KBM-7 (cell line): ENCODE results near the gene COL13A1.

Experiments used
- DNase-seq: peaks from one replicate; pipeline ENCODE4 v3.0.0-alpha.2; 2015
- in situ Hi-C: fragments of 300-500 bp; cut with MboI; formaldehyde crosslinking; loops from 2 replicates; pipeline ENCODE4 v1.14.3; 2020; ENCODE audit warnings: low sequenced_read_pairs, low pct_unique_long_range_greater_than_20kb, mixed read lengths

Gene COL13A1

GRCh38 chr10:69858201-69858600 lies 56.5 kb downstream of the COL13A1 start:
- in situ Hi-C loops, result no loop called here
- no peak for DNase-seq

DNA sequence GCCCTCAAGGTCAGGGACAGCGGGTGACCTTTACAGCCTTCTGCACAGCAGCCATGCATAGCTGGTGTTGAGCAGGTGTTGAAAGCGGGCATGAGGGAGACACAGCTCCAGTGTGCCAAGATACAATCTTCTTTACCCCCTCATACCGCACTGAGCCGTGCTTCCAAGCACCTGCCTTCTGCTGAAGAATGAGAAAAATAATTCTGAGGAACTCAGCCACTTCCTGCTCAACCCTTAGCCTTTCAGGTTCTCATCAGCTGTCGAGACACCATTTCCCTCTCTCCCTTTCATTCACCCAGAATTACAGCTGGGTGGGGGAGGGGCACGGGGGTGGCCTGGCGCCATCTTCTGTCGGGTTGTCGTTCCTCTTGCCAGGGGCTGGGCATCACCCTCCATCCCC lies 58.6 kb downstream of the COL13A1 start:
- no peak for DNase-seq
- in situ Hi-C loops, result no loop called here

DNA sequence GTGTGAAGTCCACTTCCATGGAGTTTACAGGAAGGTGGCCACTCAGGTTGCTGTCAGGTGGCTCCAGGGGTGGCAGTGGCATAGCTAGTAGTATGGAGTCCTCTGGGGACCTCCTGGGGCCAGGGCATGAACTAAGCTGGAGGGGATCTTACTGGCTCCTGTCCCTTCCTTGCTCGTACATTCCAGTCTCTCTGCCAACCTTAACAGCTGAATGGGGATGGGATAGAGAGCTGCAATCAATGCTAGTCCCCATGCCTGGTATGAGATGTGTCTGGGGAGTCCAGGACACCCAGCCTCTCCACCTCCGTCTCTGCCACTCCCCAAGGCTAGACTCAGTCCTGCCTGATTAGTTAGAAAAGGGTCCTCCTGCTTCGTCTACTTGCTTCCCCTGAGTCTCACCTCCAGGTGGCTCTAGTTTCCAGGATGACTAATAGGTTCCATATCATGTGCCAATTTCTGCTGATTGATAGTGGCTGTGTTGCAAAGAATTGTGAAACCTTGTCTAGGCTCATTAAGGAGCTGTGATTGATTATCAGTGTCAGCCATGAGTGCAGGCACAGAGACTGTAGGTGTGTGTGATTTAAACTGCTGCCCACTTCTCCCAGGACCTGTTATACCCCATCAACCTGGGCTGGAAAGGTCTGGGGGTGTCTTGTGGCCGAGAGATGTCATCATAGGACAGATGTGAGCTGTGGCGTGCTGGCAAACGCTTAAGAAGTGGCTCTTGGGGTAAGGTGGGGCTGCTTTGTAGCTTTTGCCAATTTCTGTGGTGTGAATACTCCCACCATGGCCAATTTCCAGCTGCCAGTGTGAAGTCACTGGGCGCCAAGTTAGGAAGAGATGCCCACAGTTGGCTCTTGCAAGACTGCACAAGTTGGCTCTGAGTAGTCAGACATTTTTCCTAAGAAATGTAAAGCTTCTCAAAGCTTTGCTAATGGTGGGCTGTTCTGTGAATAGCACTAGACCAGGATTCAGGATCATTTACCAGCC lies 59.8 kb downstream of the COL13A1 start:
- in situ Hi-C loops, result no loop called here
- peak; percentile 19 for DNase-seq

GRCh38 chr10:69862882-69863530 lies 61.3 kb downstream of the COL13A1 start:
- DNase-seq, result no peak
- in situ Hi-C loops, result no loop called here

DNA sequence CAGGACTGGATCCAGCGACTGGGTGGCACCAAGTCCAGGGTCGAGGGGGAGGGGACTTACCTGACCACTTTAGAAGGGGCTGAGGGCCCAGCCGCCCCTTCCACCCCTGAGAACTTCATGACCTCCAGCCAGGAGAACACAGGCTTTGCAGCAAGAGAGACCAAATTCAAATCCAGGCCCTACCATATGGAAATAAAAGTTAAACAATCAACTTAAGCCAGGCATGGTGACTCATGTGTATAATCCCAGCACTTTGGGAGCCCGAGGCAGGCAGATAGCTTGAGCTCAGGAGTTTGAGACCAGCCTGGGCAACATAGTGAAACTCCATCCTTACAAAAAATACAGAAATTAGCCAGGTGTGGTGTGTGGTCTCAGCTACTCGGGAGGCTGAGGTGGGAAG lies 61.9 kb downstream of the COL13A1 start:
- no peak for DNase-seq
- in situ Hi-C loops, result no loop called here

DNA sequence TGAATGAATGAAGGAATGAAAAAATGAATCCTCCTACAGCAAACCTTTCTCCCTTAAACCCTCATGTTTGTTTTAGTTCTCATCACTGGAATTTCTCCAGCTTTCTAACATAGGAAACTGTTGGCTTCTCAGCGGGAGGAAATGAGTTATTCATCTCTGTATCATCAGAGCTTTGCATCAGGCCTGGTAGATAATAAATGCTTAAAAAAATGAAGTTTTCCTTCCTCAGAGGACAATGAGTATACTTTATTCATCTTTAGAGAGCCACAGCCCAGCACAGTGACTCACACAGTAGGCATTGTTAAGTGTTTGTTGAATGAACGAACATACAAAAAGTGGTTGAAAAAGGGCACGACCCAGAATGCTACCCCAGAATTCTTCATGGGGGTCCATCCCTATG lies 62.6 kb downstream of the COL13A1 start:
- in situ Hi-C loops, result no loop called here
- no peak for DNase-seq

DNA sequence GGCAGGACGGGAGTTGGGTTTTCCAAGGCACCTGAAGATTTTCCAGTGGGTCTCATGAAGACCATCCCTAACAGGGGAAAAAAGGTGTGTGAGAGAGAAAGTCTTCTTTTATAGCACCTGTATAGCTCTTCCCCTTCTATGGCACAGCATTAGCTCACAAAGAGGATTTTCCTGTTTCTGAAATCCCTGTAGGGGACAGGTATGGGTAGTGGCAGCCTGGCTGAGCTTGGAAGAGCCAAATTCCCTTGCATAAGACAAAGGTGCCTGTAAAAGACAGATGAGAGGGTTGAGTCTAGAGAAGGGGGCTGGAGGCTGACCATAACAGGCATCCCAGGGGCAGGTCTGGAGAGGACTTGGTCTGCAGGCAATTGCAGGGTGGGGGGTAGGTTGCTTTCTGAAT lies 63.7 kb downstream of the COL13A1 start:
- no peak for DNase-seq
- in situ Hi-C loops, result no loop called here

- in situ Hi-C loops, result no loop called here
- no peak for DNase-seq
Measured at GRCh38 chr10:69866246-69866687, 64.6 kb downstream of the COL13A1 start.

GRCh38 chr10:69866688-69867461 lies 65.2 kb downstream of the COL13A1 start:
- no peak for DNase-seq
- in situ Hi-C loops, result no loop called here

DNA sequence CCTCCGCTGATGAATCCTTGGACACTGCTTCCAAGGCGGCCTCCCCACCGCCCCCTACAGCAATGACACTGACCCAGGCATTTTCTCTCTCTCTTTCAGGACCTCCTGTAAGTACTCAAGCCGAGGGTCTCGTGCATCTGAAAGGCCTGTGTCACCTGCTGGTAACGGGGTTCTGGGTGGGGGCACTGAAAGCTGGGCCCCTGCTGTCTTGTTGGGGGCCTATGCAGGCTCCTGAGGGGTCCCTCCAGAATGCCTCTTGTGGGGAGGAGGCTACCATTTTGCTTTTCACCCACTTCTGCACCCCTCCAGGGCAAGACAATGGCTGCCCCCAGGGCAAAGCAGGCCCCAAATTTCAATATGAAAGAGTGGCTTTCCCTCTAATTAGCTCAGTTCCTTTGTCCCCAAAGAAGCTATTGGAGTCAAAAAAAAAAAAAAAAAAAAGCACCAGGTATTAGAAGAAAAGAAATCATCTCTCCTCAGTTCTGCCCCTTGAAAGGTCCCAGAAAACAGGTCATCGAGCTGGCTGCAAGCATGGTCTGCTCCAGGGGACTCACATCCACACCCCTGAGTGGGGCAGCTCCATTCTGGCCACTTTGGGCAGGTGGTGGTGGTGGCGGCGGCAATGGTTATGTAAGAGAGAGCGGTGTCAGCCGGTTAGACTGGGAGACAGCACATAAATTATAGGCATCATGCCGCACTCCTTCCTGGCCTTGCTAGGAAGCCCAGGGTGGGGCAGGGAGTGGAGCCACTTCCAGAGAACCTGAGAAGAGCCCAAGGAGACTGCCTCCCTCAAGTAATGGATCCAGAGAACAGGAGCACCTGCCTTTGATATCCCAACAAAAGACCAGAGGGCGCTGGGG lies 66.2 kb downstream of the COL13A1 start:
- no peak for DNase-seq
- in situ Hi-C loops, result no loop called here

GRCh38 chr10:69868821-69869220 lies 67.1 kb downstream of the COL13A1 start:
- no peak for DNase-seq
- in situ Hi-C loops, result no loop called here

GRCh38 chr10:69869291-69869961 lies 67.7 kb downstream of the COL13A1 start:
- in situ Hi-C loops, result no loop called here
- no peak for DNase-seq

DNA sequence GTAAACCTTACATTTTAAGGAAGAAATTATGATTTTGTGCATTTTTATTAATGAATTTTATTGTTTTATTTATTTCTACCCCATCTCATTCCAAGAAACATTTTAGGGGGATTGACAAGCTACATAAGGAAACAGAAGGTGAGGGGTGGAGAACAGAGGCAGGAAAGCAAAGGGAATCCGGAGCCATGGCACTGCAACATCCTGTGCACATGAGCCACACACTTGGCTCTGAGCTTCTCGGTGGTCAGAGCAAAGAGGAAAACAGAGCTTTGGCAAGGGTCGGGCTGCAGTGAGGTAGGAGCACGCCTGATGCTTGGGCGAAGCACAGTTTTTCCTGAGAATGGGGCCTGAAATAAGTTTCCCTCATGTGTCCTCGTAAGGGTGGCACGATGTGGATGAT lies 68.9 kb downstream of the COL13A1 start:
- in situ Hi-C loops, result no loop called here
- no peak for DNase-seq

- no peak for DNase-seq
- in situ Hi-C loops, result no loop called here
Measured at GRCh38 chr10:69871074-69871473, 69.4 kb downstream of the COL13A1 start.

DNA sequence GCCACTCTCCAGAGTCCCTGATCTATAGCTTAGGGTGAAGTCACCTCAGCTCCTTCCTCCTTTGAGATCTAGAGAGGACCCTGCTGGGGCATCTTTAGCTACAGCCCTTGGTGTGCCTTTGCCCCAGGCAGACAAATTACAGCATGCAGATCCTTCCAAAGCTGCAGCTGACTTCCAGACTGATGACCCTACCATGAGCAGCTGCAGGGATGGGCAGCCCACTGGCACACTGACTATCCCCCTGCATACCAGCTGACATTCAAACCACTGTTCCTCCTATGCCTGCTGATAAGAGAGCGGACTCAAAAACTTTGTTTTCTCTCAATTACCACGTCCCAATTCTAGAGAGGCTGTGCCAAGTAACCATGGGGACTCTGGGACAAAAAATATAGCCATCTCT lies 70.6 kb downstream of the COL13A1 start:
- in situ Hi-C loops, result no loop called here
- DNase-seq, result no peak

- in situ Hi-C loops, result no loop called here
Measured at GRCh38 chr10:69873135-69873639, 71.5 kb downstream of the COL13A1 start.

GRCh38 chr10:69874449-69874848 lies 72.7 kb downstream of the COL13A1 start:
- in situ Hi-C loops, result no loop called here
- DNase-seq, result no peak

More at GRCh38 chr10:69873135-69873639, 71.5 kb downstream of the COL13A1 start:
- no peak for DNase-seq

GRCh38 chr10:69875856-69876255 lies 74.2 kb downstream of the COL13A1 start:
- in situ Hi-C loops, result no loop called here
- no peak for DNase-seq
